ENCODE data around the gene CORO7. TPM values are rescaled to one million over a fixed set of nuclear protein-coding genes. Genes with fewer than 3 reads are reported as not detected.

The CORO7 gene
- total RNA-seq, 1 donor from 2014 or later = 14.6 TPM

- H3K4me3 ChIP-seq (ENCODE audit: low read length in 3 of 3) = no peak overlapping the region
- H3K27ac ChIP-seq (ENCODE audit: low read depth, low read length) = no peak overlapping the region
- no peaks in the 10 kb centered on the region for H3K9me3 ChIP-seq (ENCODE audit: control insufficient read depth in 3 of 3, low read length in 3 of 3)
- H3K9ac ChIP-seq (ENCODE audit: low read depth in 1 of 3, low read length in 3 of 3) = no peak overlapping the region
- H3K36me3 ChIP-seq (ENCODE audit: control insufficient read depth in 3 of 3, insufficient read depth in 3 of 3, low read length in 3 of 3) = peaks cover 5 to 20% (median 18%) of the 10 kb centered on the region in 3 donors
- peaks cover 2 to 11% (median 4%) of the 10 kb centered on the region in 3 donors for H3K4me1 ChIP-seq (ENCODE audit: control insufficient read depth in 3 of 3, insufficient read depth in 3 of 3, low read length in 3 of 3)
- no peaks in the 10 kb centered on the region for H3K27me3 ChIP-seq (ENCODE audit: control insufficient read depth in 3 of 3, insufficient read depth in 3 of 3, low read length in 3 of 3)
Measured at GRCh38 chr16:4365014-4365406, 51.4 kb downstream of the CORO7 start.

GRCh38 chr16:4364196-4365013 is 52.0 kb downstream of the CORO7 start:
- no peak overlapping the region for H3K27ac ChIP-seq (ENCODE audit: low read depth, low read length)
- H3K9ac ChIP-seq (ENCODE audit: low read depth in 1 of 3, low read length in 3 of 3) = no peak overlapping the region
- H3K4me3 ChIP-seq (ENCODE audit: low read length in 3 of 3) = no peak overlapping the region
- H3K4me1 ChIP-seq (ENCODE audit: control insufficient read depth in 3 of 3, insufficient read depth in 3 of 3, low read length in 3 of 3) = peaks cover 0 to 10% (median 4%) of the 10 kb centered on the region in 3 donors
- H3K27me3 ChIP-seq (ENCODE audit: control insufficient read depth in 3 of 3, insufficient read depth in 3 of 3, low read length in 3 of 3) = no peaks in the 10 kb centered on the region
- no peaks in the 10 kb centered on the region for H3K9me3 ChIP-seq (ENCODE audit: control insufficient read depth in 3 of 3, low read length in 3 of 3)
- H3K36me3 ChIP-seq (ENCODE audit: control insufficient read depth in 3 of 3, insufficient read depth in 3 of 3, low read length in 3 of 3) = peaks cover 5 to 20% (median 18%) of the 10 kb centered on the region in 3 donors

GRCh38 chr16:4362476-4363135 is 53.8 kb downstream of the CORO7 start:
- Histone ChIP-seq H3K4me3 (ENCODE audit: low read length in 3 of 3) (no peak overlapping the region), H3K4me1 (ENCODE audit: control insufficient read depth in 3 of 3, insufficient read depth in 3 of 3, low read length in 3 of 3) (peaks cover 0 to 4% (median 4%) of the 10 kb centered on the region in 3 donors), H3K27me3 (ENCODE audit: control insufficient read depth in 3 of 3, insufficient read depth in 3 of 3, low read length in 3 of 3) (no peaks in the 10 kb centered on the region), H3K27ac (ENCODE audit: low read depth, low read length) (no peak overlapping the region), H3K36me3 (ENCODE audit: control insufficient read depth in 3 of 3, insufficient read depth in 3 of 3, low read length in 3 of 3) (peaks cover 11 to 27% (median 24%) of the 10 kb centered on the region in 3 donors), H3K9me3 (ENCODE audit: control insufficient read depth in 3 of 3, low read length in 3 of 3) (no peaks in the 10 kb centered on the region), H3K9ac (ENCODE audit: low read depth in 1 of 3, low read length in 3 of 3) (no peak overlapping the region)

- Histone ChIP-seq H3K9me3 (ENCODE audit: control insufficient read depth in 3 of 3, low read length in 3 of 3) (no peaks in the 10 kb centered on the region), H3K4me1 (ENCODE audit: control insufficient read depth in 3 of 3, insufficient read depth in 3 of 3, low read length in 3 of 3) (peaks cover 0 to 4% (median 4%) of the 10 kb centered on the region in 3 donors), H3K9ac (ENCODE audit: low read depth in 1 of 3, low read length in 3 of 3) (no peak overlapping the region), H3K36me3 (ENCODE audit: control insufficient read depth in 3 of 3, insufficient read depth in 3 of 3, low read length in 3 of 3) (peaks cover 11 to 29% (median 24%) of the 10 kb centered on the region in 3 donors), H3K27ac (ENCODE audit: low read depth, low read length) (no peak overlapping the region), H3K27me3 (ENCODE audit: control insufficient read depth in 3 of 3, insufficient read depth in 3 of 3, low read length in 3 of 3) (no peaks in the 10 kb centered on the region), H3K4me3 (ENCODE audit: low read length in 3 of 3) (no peak overlapping the region)
Measured at GRCh38 chr16:4361944-4362311, 54.5 kb downstream of the CORO7 start.

- H3K9me3 ChIP-seq (ENCODE audit: control insufficient read depth in 3 of 3, low read length in 3 of 3) = no peaks in the 10 kb centered on the region
- H3K27me3 ChIP-seq (ENCODE audit: control insufficient read depth in 3 of 3, insufficient read depth in 3 of 3, low read length in 3 of 3) = no peaks in the 10 kb centered on the region
- H3K4me3 ChIP-seq (ENCODE audit: low read length in 3 of 3) = no peak overlapping the region
- H3K9ac ChIP-seq (ENCODE audit: low read depth in 1 of 3, low read length in 3 of 3) = no peak overlapping the region
- no peak overlapping the region for H3K27ac ChIP-seq (ENCODE audit: low read depth, low read length)
- H3K4me1 ChIP-seq (ENCODE audit: control insufficient read depth in 3 of 3, insufficient read depth in 3 of 3, low read length in 3 of 3) = peaks cover 0 to 4% (median 4%) of the 10 kb centered on the region in 3 donors
- H3K36me3 ChIP-seq (ENCODE audit: control insufficient read depth in 3 of 3, insufficient read depth in 3 of 3, low read length in 3 of 3) = peaks cover 11 to 31% (median 24%) of the 10 kb centered on the region in 3 donors
Measured at GRCh38 chr16:4361033-4361943, 55.1 kb downstream of the CORO7 start.

GRCh38 chr16:4360538-4361021 is 55.8 kb downstream of the CORO7 start:
- Histone ChIP-seq H3K9me3 (ENCODE audit: control insufficient read depth in 3 of 3, low read length in 3 of 3) (no peaks in the 10 kb centered on the region), H3K27ac (ENCODE audit: low read depth, low read length) (no peak overlapping the region), H3K27me3 (ENCODE audit: control insufficient read depth in 3 of 3, insufficient read depth in 3 of 3, low read length in 3 of 3) (no peaks in the 10 kb centered on the region), H3K4me1 (ENCODE audit: control insufficient read depth in 3 of 3, insufficient read depth in 3 of 3, low read length in 3 of 3) (peaks cover 0 to 4% (median 4%) of the 10 kb centered on the region in 3 donors), H3K4me3 (ENCODE audit: low read length in 3 of 3) (no peak overlapping the region), H3K36me3 (ENCODE audit: control insufficient read depth in 3 of 3, insufficient read depth in 3 of 3, low read length in 3 of 3) (peaks cover 11 to 31% (median 23%) of the 10 kb centered on the region in 3 donors), H3K9ac (ENCODE audit: low read depth in 1 of 3, low read length in 3 of 3) (no peak overlapping the region)

- Histone ChIP-seq H3K9ac (ENCODE audit: low read depth in 1 of 3, low read length in 3 of 3) (no peak overlapping the region), H3K9me3 (ENCODE audit: control insufficient read depth in 3 of 3, low read length in 3 of 3) (no peaks in the 10 kb centered on the region), H3K36me3 (ENCODE audit: control insufficient read depth in 3 of 3, insufficient read depth in 3 of 3, low read length in 3 of 3) (peaks cover 11 to 27% (median 20%) of the 10 kb centered on the region in 3 donors), H3K27me3 (ENCODE audit: control insufficient read depth in 3 of 3, insufficient read depth in 3 of 3, low read length in 3 of 3) (no peaks in the 10 kb centered on the region), H3K27ac (ENCODE audit: low read depth, low read length) (no peak overlapping the region), H3K4me3 (ENCODE audit: low read length in 3 of 3) (no peak overlapping the region), H3K4me1 (ENCODE audit: control insufficient read depth in 3 of 3, insufficient read depth in 3 of 3, low read length in 3 of 3) (peaks cover 0 to 4% (median 4%) of the 10 kb centered on the region in 3 donors)
Measured at GRCh38 chr16:4359914-4360313, 56.5 kb downstream of the CORO7 start.

GRCh38 chr16:4358831-4359561 is 57.4 kb downstream of the CORO7 start:
- no peaks in the 10 kb centered on the region for H3K9me3 ChIP-seq (ENCODE audit: control insufficient read depth in 3 of 3, low read length in 3 of 3)
- H3K36me3 ChIP-seq (ENCODE audit: control insufficient read depth in 3 of 3, insufficient read depth in 3 of 3, low read length in 3 of 3) = peaks cover 6 to 25% (median 19%) of the 10 kb centered on the region in 3 donors
- no peak overlapping the region for H3K27ac ChIP-seq (ENCODE audit: low read depth, low read length)
- no peaks in the 10 kb centered on the region for H3K27me3 ChIP-seq (ENCODE audit: control insufficient read depth in 3 of 3, insufficient read depth in 3 of 3, low read length in 3 of 3)
- no peak overlapping the region for H3K4me3 ChIP-seq (ENCODE audit: low read length in 3 of 3)
- no peak overlapping the region for H3K9ac ChIP-seq (ENCODE audit: low read depth in 1 of 3, low read length in 3 of 3)
- peaks cover 0 to 4% (median 4%) of the 10 kb centered on the region in 3 donors for H3K4me1 ChIP-seq (ENCODE audit: control insufficient read depth in 3 of 3, insufficient read depth in 3 of 3, low read length in 3 of 3)

GRCh38 chr16:4358236-4358635 is 58.2 kb downstream of the CORO7 start:
- peaks cover 0 to 4% (median 4%) of the 10 kb centered on the region in 3 donors for H3K4me1 ChIP-seq (ENCODE audit: control insufficient read depth in 3 of 3, insufficient read depth in 3 of 3, low read length in 3 of 3)
- H3K36me3 ChIP-seq (ENCODE audit: control insufficient read depth in 3 of 3, insufficient read depth in 3 of 3, low read length in 3 of 3) = peaks cover 6 to 25% (median 17%) of the 10 kb centered on the region in 3 donors

More at GRCh38 chr16:4358236-4358635, 58.2 kb downstream of the CORO7 start:
- no peaks in the 10 kb centered on the region for H3K9me3 ChIP-seq (ENCODE audit: control insufficient read depth in 3 of 3, low read length in 3 of 3)
- no peak overlapping the region for H3K9ac ChIP-seq (ENCODE audit: low read depth in 1 of 3, low read length in 3 of 3)
- H3K4me3 ChIP-seq (ENCODE audit: low read length in 3 of 3) = no peak overlapping the region
- no peaks in the 10 kb centered on the region for H3K27me3 ChIP-seq (ENCODE audit: control insufficient read depth in 3 of 3, insufficient read depth in 3 of 3, low read length in 3 of 3)
- H3K27ac ChIP-seq (ENCODE audit: low read depth, low read length) = no peak overlapping the region
